A673 (cell line): ENCODE results near the gene B3GNT7. TPM values are rescaled to one million over a fixed set of nuclear protein-coding genes. Genes with fewer than 3 reads are reported as not detected.

Source experiments
- BruUV-seq: library from RNA; stranded (reverse); fragments of 400-500 nt; replicated peaks from 2 replicates; lab custom pipeline; 2021; lab: Mats Ljungman, UMichigan
- CTCF ChIA-PET: fragments of 300-600 bp; sonication (Branson Sonifier 250); formaldehyde crosslinking; loops from one replicate; lab custom pipeline; 2022; ENCODE audit warnings: antibody characterized with exemption; lab: Charles Lee
- POLR2A ChIA-PET: fragments of 300-600 bp; sonication (Branson Sonifier 250); formaldehyde crosslinking; loops from one replicate; lab custom pipeline; 2022; ENCODE audit warnings: antibody characterized with exemption; ENCODE audit not compliant: low non-redundant PET; lab: Charles Lee
- DNase-seq: peaks from one replicate; pipeline ENCODE4 v3.0.0-alpha.2; 2015; ENCODE audit warnings: low spot score
- H3K27ac ChIP-seq: fragments of 200-600 bp; sonication (generic); 2 replicates; pipeline ENCODE4 v1.5.1; 2016; ENCODE audit warnings: mixed run types, low read depth, mild to moderate bottlenecking, mixed read lengths, antibody characterized with exemption, low read length; ENCODE audit not compliant: poor library complexity, severe bottlenecking
- H3K27me3 ChIP-seq: fragments of 200-600 bp; sonication (generic); replicated peaks from 2 replicates; pipeline ENCODE4 v1.6.1; 2017; ENCODE audit warnings: mixed run types, low read depth, mild to moderate bottlenecking, mixed read lengths, antibody characterized with exemption, low read length; ENCODE audit not compliant: insufficient read depth, poor library complexity
- H3K36me3 ChIP-seq: fragments of 200-600 bp; sonication (generic); 2 replicates; pipeline ENCODE4 v1.6.1; 2016; ENCODE audit warnings: mixed run types, mild to moderate bottlenecking, mixed read lengths, antibody characterized with exemption, low read length; ENCODE audit not compliant: insufficient read depth, poor library complexity, severe bottlenecking
- H3K4me1 ChIP-seq: fragments of 200-600 bp; sonication (generic); 2 replicates; pipeline ENCODE4 v1.6.1; 2017; ENCODE audit warnings: mixed run types, mild to moderate bottlenecking, mixed read lengths, antibody characterized with exemption, low read length; ENCODE audit not compliant: insufficient read depth, poor library complexity, severe bottlenecking
- H3K4me3 ChIP-seq: fragments of 200-600 bp; sonication (generic); 2 replicates; pipeline ENCODE4 v1.5.1; 2016; ENCODE audit warnings: low read depth, mixed run types, mild to moderate bottlenecking, mixed read lengths, low read length; ENCODE audit not compliant: poor library complexity, severe bottlenecking
- H3K9me3 ChIP-seq: fragments of 200-600 bp; sonication (generic); 2 replicates; pipeline ENCODE4 v1.6.1; 2016; ENCODE audit warnings: mixed run types, low read depth, mild to moderate bottlenecking, mixed read lengths, antibody characterized with exemption, low read length; ENCODE audit not compliant: poor library complexity, severe bottlenecking
- CTCF ChIP-seq: fragments of 300-800, 200-600 bp; sonication (generic); conservative IDR thresholded peaks from 2 replicates; pipeline ENCODE4 v1.5.1; 2017; ENCODE audit warnings: low read depth, mild to moderate bottlenecking, antibody characterized with exemption, low read length, moderate library complexity, mixed read lengths
- EZH2 ChIP-seq: fragments of 200-600 bp; sonication (generic); IDR thresholded peaks from 2 replicates; pipeline ENCODE4 v1.6.1; 2017; ENCODE audit warnings: borderline replicate concordance, low read depth, mild to moderate bottlenecking, mixed read lengths, antibody characterized with exemption, low read length; ENCODE audit not compliant: poor library complexity, severe bottlenecking
- intact Hi-C: fragments of 100-400 bp; cut with micrococcal nuclease; formaldehyde crosslinking; loops from one replicate; pipeline ENCODE4 v1.10.0; 2022; ENCODE audit not compliant: unreplicated experiment
- total RNA-seq: library from RNA; stranded (reverse); gene quantifications from 2 replicates; pipeline ENCODE4 v1.2.3, GENCODE V29; 2021

B3GNT7 gene
- total RNA-seq, 1 experiment from 2014 or later = not detected

- H3K27me3 ChIP-seq = no peaks in the 10 kb centered on the region
- no peak for TF ChIP-seq CTCF
- TF ChIP-seq EZH2 = no peak
- ChIA-PET POLR2A (no interaction called here), CTCF (no interaction called here)
- no peaks in the 10 kb centered on the region for H3K4me1 ChIP-seq
- DNase-seq = no peak
- BruUV-seq = no TSS peak
- no peaks in the 10 kb centered on the region for H3K36me3 ChIP-seq
- no peak overlapping the region for H3K27ac ChIP-seq
- intact Hi-C loops = no loop called here
- H3K9me3 ChIP-seq = no peaks in the 10 kb centered on the region
- H3K4me3 ChIP-seq = no peak overlapping the region
Measured at GRCh38 chr2:231360401-231360800, 35.1 kb upstream of the B3GNT7 start.

- Histone ChIP-seq H3K36me3 (no peaks in the 10 kb centered on the region), H3K27me3 (no peaks in the 10 kb centered on the region), H3K27ac (no peak overlapping the region), H3K9me3 (no peaks in the 10 kb centered on the region), H3K4me1 (no peaks in the 10 kb centered on the region), H3K4me3 (no peak overlapping the region)
- no peak for DNase-seq
- POLR2A ChIA-PET = no interaction called here
- CTCF ChIA-PET = interaction anchor here (0.7 kb wide), 1 partner anchor 137 kb away, joined by 10 read pairs; no protein-coding TSS in a partner anchor
- no TSS peak for BruUV-seq
- TF ChIP-seq CTCF (no peak), EZH2 (no peak)
- intact Hi-C loops = no loop called here
Measured at GRCh38 chr2:231360881-231361371, 34.6 kb upstream of the B3GNT7 start.

- TF ChIP-seq EZH2 (no peak), CTCF (no peak)
- POLR2A ChIA-PET = no interaction called here
- intact Hi-C loops = no loop called here
- Histone ChIP-seq H3K9me3 (no peaks in the 10 kb centered on the region), H3K36me3 (no peaks in the 10 kb centered on the region), H3K27ac (no peak overlapping the region), H3K27me3 (no peaks in the 10 kb centered on the region), H3K4me1 (no peaks in the 10 kb centered on the region), H3K4me3 (no peak overlapping the region)
- CTCF ChIA-PET = no interaction called here
- DNase-seq = no peak
- no TSS peak for BruUV-seq
Measured at GRCh38 chr2:231361701-231362554, 33.6 kb upstream of the B3GNT7 start.
